ENCODE measurements around the gene PPP1R2.

- no peak for TF ChIP-seq POLR2A (IDR thresholded peaks at IDR 0.05)
- TF ChIP-seq, protein P1, sequence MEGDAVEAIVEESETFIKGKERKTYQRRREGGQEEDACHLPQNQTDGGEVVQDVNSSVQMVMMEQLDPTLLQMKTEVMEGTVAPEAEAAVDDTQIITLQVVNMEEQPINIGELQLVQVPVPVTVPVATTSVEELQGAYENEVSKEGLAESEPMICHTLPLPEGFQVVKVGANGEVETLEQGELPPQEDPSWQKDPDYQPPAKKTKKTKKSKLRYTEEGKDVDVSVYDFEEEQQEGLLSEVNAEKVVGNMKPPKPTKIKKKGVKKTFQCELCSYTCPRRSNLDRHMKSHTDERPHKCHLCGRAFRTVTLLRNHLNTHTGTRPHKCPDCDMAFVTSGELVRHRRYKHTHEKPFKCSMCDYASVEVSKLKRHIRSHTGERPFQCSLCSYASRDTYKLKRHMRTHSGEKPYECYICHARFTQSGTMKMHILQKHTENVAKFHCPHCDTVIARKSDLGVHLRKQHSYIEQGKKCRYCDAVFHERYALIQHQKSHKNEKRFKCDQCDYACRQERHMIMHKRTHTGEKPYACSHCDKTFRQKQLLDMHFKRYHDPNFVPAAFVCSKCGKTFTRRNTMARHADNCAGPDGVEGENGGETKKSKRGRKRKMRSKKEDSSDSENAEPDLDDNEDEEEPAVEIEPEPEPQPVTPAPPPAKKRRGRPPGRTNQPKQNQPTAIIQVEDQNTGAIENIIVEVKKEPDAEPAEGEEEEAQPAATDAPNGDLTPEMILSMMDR (IDR thresholded peaks at IDR 0.05), result no peak
Measured at GRCh38 chr3:195540027-195540426, 3.1 kb downstream of the PPP1R2 start.

Data from Peyer's patch (tissue), 4 donors.